Measurements from ENCODE around the gene SLC39A1.

GRCh38 chr1:153957744-153958110 is 5.6 kb downstream of the SLC39A1 start:
- TF ChIP-seq, protein P1, sequence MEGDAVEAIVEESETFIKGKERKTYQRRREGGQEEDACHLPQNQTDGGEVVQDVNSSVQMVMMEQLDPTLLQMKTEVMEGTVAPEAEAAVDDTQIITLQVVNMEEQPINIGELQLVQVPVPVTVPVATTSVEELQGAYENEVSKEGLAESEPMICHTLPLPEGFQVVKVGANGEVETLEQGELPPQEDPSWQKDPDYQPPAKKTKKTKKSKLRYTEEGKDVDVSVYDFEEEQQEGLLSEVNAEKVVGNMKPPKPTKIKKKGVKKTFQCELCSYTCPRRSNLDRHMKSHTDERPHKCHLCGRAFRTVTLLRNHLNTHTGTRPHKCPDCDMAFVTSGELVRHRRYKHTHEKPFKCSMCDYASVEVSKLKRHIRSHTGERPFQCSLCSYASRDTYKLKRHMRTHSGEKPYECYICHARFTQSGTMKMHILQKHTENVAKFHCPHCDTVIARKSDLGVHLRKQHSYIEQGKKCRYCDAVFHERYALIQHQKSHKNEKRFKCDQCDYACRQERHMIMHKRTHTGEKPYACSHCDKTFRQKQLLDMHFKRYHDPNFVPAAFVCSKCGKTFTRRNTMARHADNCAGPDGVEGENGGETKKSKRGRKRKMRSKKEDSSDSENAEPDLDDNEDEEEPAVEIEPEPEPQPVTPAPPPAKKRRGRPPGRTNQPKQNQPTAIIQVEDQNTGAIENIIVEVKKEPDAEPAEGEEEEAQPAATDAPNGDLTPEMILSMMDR (IDR thresholded peaks at IDR 0.05): no peak
- TF ChIP-seq POLR2A (IDR thresholded peaks at IDR 0.05) (no peak), POLR2AphosphoS5 (IDR thresholded peaks at IDR 0.05) (no peak), EP300 (IDR thresholded peaks at IDR 0.05) (no peak)

All from sigmoid colon (tissue), 4 donors.